22Rv1 (cell line): ENCODE measurements around the gene PFN3.

ENCODE experiments used
- H3K27ac ChIP-seq: fragments of 450-650 bp; 2 replicates; pipeline ENCODE4 v1.5.1; 2017
- ZFX ChIP-seq: fragments of 450-650 bp; IDR thresholded peaks from 2 replicates; pipeline ENCODE4 v1.6.1; 2017; ENCODE audit warnings: antibody characterized with exemption, borderline replicate concordance
- TF ChIP-seq, protein P1 (sequence below): fragments of 450-650 bp; IDR thresholded peaks from 2 replicates; pipeline ENCODE4 v1.5.1; 2017; ENCODE audit warnings: mild to moderate bottlenecking

PFN3 gene

DNA sequence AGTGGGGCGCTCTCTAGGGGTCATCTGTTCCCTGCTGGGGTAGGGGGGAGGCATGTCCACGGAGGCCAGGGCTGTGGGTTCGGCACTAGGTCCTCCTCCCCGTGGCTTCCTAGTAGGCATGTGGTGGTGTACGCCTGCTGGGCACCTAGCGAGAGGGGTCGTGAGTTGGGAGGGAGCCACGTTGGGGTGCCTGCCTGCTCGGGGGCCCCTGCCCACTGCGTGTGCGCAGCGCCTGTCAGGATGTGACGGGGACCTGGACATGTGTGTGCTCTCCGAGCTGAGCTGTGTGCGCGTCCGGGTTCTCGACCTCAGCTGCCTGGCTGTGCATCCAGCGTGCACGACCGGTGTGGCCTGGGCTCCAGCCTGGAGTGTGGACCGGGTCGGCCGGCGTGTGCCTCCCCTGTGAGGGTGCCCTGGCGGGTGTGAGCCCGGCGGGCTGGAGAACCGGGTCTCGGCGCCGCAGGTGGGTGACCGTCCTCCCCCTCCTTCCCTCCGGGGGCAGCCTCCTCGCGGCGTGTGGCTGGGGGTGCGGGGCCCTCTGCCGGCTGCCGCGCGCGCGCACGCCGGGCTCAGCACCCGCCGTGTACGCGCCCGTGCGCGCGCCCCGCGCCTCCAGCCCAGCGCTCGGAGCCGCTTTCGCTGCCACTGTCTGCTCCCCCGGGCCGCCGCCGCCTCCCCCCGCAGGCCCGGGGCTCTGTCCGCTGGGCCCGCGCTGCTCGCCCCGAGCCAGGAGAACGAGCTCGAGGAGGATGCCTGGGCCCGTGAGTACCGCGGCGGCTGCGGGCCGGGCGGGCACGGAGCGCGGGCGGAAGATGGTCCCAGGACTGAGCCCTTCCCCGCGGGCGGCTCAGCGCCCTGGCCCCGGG lies 46.0 kb upstream of the PFN3 start, which contains the start of gene PRR7:
Gene PRR7, plus strand, starts transcription at position 615 of the 866 bp plus-strand sequence. CDS start 8,254 bp downstream, outside the sequence.
- peak within 1 kb of the TSS; percentile 79 for H3K27ac ChIP-seq
- no peak for TF ChIP-seq ZFX
- TF ChIP-seq, protein P1, sequence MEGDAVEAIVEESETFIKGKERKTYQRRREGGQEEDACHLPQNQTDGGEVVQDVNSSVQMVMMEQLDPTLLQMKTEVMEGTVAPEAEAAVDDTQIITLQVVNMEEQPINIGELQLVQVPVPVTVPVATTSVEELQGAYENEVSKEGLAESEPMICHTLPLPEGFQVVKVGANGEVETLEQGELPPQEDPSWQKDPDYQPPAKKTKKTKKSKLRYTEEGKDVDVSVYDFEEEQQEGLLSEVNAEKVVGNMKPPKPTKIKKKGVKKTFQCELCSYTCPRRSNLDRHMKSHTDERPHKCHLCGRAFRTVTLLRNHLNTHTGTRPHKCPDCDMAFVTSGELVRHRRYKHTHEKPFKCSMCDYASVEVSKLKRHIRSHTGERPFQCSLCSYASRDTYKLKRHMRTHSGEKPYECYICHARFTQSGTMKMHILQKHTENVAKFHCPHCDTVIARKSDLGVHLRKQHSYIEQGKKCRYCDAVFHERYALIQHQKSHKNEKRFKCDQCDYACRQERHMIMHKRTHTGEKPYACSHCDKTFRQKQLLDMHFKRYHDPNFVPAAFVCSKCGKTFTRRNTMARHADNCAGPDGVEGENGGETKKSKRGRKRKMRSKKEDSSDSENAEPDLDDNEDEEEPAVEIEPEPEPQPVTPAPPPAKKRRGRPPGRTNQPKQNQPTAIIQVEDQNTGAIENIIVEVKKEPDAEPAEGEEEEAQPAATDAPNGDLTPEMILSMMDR: no peak

DNA sequence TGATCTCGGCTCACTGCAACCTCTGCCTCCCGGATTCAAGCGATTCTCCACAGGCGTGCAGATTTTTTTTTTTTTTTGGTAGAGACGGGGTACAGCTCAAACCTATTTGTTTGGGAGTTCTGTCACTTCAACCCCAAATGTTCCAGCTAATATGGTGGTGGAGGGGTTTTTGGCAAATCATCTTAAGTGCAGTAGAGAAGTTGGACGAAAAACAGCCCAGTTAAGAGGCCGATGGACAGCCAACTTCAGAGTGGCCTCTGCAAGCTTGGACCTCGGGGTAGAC lies 45.4 kb upstream of the PFN3 start:
- peak overlapping the region; percentile 79 for H3K27ac ChIP-seq
- no peak for TF ChIP-seq ZFX
- TF ChIP-seq, protein P1: no peak

DNA sequence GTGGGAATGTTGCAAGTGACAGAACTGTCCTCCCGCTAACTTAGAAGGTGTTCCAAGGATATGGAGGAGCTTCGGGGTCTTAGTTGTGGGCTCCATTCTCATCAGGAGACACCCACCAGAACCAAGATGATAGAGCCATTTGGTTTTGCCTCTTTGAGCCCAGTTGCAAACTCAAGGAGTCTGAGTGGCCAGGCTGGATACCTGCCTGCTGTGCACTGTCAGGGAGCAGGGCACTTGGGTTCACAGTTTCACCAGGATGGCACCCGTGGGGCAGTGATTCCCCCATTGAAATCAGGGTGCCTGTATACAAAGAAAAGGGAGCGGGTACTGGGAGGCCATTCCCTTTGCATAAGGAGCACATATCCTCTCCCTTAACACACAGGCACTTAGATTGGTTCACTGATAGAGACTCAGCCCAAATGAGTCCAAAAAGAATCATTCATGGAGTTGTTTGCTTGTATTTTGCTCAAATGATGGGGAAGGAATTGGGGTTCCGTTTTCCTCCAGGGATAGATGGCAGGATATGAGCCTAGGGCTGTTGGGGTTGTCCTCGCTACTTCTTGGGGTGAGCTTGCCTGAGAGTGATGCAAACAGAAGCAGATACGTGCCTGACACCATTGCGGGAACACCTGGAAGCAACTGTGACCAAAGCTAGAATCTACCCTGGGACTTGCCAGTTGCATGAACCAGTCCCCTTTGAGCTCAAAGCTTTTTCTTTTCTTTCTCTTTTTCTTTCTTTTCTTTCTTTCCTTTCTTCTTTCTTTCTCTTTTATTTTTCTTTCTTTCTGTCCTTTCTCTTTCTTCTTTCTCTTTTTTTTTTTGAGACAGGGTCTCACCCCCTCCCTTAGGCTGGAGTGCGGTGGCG lies 44.8 kb upstream of the PFN3 start:
- H3K27ac ChIP-seq: peak overlapping the region; percentile 79
- TF ChIP-seq, protein P1: no peak
- no peak for TF ChIP-seq ZFX

DNA sequence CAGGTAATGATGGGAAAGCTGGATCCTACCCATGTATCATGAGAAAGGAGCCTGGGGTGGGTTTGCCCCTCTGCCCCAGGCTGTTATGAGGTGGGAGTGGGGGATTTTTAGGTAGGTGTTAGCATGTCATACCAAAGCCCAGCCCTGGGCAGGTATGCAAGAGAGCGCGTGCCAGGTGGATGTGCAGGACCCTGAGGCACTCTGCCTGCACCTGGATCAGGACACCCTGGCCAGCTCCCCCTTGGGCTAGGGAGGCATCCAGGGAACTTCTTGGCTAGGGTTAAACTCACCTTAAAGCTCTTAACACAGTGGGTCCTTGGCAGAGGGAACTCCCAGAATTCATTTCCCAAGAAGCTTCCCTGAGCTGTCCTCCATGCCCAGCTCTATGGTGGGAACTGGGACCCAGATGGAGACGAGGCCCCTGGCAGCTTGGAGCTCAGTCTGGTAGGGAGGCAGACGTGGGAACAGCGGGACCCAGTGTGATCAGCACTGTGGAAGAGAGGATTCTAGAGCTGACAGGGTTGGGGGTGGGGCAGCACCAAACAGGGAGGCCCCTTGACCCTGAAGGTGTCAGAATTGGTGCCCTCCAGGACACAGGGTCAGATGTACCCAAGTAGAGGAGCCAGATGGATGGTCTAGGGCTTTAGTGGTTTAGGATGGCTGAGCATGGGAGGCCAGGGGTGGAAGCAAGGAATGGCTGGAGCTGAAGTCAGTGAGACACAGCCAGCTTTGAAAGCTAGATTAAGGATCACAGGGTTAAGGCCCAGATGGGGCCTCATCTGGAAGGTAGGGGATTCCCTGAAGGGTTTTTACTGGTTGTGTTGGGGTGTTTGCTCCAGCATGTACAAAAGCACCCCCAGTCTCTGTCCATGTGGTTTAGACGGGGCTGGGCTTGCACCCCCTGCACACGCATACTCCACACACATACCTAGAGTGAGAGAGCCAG lies 43.9 kb upstream of the PFN3 start:
- H3K27ac ChIP-seq: peak overlapping the region; percentile 79
- TF ChIP-seq, protein P1: no peak
- TF ChIP-seq ZFX: no peak

DNA sequence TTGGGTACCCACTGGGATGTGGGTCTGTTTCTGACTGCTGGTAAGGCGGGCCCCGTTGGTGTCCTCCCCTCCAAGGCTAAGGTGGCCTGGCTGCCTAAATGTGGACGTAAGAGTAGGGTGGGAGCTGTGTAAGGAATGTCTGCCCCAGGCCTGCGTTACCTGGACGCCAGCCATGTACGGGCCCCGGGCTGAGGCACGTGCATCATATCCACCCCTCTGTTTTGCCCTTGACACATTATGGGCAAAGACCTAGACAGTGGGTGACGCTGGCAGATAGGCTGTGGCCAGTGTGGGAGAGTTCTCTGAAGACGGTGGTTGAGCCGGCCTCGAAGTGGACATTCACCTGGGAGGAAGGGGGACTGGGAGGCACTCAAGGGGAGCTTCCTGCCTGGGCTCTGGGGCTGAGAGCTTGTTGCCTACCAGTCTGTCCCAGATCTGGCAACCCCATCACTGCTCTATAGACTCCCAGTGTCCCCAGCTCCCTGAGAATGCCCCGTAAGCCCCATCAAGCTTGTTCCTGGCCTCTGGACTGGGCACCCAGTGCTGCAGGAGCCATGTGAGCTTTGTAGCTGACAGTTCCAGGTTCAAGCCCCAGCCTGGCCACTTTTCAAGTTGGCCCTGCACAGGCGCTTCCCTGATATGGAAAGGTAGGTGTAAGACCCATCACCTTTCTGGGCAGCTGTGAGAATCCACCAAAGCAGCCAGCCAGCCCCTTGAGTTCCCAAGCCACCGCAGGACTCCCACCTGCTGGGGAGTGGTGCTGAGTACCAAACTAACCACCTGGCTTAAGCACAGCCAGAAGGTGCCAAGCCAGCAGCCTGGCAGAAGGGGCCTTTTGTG lies 42.9 kb upstream of the PFN3 start:
- peak overlapping the region; percentile 79 for H3K27ac ChIP-seq
- TF ChIP-seq, protein P1: no peak
- TF ChIP-seq ZFX: no peak
